Nucleus accumbens (tissue), 56 donors: ENCODE measurements around the gene RNF180.
"Not testable (repeated sequence)": the region's sequence is repeated elsewhere in the genome, so short reads cannot be mapped to it uniquely, and the experiment has no call there.

Experiments
- DNase-seq, 56 donors: peaks; one replicate each; lab custom pipeline; 2025; lab: John Stamatoyannopoulos, UW

RNF180 gene

GRCh38 chr5:64269164-64269563 is 103.5 kb downstream of the RNF180 start:
- no peak for DNase-seq

DNA sequence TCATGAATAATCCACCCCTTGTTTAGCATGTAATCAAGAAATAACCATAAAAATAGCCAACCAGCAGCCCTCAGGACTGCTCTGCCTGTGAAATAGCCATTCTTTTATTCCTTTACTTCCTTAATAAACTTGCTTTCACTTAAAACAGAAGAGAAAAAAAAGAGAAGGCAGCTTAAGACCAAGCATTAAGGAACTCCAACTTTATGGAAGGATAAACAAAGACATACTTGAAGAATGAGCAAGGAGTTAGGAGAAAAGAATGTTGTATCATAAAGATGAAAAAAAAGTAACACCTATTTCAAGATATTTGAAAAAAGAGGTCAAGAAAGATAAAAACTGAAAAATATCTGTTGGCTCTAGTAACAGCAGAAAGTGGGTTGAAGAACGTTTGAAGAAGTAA is 107.6 kb downstream of the RNF180 start:
- no peak for DNase-seq

DNA sequence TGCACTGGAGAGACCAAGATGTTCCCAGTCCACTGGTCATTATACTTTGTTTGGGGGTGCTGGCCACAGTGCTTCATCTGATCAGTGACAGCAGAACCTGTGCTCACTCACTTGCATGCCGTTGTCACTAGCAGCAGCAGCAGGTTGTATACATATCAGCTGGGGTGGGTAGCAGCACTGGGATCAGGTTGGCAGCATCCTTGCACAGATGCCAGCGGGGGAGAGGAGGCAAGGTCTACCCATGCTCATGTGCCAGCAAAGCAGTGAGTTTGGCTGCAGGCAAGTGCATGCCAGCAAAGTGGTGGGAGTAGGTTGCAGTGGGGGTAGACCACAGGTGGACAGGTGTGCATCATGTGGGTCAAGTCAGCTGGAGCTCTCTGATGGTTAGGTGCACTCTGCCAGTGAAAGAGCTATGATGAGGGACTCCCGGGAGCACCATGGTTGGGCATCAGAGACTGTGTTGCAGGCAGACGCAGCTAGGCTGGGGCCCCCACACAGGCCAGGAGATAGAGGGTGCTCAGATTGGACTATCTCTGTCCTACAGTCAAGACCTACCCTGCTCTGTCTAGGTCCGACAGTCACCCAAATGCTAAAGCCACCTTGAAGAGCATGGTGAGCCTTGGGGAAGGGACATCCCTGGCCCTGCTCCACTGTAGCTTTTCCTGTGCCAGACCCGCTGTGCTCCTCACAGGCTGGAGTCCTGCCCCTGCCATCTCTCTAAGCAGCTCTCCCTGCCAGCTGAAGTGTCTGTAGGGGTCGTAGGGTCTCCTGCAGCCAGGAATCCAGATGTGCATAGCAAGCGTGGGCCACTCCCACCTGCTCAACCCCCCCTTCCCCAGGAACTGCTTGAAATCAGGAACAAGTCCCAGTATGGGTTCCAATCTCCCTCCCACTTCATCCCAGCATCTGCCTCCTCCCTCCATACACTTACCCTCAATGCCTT is 119.8 kb downstream of the RNF180 start:
- DNase-seq, result no peak

DNA sequence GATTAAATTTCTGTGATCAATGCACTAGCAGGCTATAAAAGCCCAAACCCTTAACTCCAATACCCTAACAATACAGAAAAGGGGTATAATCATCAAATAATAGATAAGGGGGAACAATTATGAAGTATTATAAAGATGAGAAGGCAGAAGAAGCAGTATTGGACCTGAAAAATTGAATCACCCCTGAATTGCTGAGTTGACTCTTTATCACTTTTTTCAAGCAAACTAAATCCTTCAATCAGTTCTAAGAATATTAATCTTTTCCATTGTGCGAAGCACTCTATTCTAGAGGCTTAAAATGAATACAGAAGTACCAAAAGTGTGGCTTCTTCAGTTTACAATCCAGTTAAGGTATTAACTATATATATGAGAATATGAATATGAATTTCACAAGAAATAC is 120.7 kb downstream of the RNF180 start:
- no peak for DNase-seq

- DNase-seq, result not testable (repeated sequence)
Observed at GRCh38 chr5:64288496-64288895, 122.9 kb downstream of the RNF180 start.

DNA sequence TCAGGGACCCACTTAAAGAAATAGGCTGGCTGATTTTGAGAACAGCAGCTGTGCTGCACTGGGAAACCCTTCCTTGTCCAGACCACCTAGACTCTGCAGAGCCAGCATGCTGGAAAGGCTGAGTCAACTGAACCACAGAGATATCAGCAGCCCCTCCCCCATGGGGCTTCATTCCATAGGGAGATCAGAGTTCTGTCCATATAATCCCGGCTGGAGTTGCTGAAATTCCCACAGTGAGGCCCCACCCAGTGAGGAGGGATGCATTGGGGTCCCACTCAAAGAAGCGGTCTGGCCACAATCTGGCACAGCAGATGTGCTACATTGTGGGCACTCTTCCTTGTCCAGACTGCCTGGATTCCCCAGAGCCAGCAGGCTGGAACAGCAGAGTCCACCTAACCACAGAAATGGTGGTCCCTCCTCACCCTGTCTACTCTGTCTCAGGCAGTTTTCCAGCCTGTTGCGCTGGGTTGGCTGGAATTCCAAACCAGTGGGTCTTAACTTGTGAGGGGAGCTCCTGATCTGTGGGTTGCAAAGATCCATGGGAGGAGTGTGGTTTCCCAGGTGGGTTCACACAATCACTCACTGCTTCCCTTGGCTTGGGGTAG is 127.1 kb downstream of the RNF180 start:
- no peak for DNase-seq

DNA sequence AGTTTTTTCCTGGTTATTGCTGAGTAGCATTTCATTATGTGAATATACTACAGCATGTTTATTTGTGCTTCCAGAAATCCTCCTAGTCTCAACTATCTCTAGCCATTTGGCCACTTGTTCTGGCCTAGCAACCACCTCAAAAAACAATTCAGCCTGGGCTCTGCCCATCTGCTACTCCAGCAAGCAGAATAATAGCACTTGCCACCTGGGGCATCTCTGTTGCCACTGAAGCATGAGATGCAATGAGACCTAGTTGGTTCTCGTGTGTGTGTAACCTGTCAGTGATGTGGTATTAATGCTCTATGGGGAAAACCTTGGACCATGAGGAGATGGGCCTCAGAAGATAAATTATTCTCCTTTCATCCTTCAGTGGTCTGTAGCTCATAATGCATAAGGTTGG is 129.5 kb downstream of the RNF180 start:
- DNase-seq, result no peak

DNA sequence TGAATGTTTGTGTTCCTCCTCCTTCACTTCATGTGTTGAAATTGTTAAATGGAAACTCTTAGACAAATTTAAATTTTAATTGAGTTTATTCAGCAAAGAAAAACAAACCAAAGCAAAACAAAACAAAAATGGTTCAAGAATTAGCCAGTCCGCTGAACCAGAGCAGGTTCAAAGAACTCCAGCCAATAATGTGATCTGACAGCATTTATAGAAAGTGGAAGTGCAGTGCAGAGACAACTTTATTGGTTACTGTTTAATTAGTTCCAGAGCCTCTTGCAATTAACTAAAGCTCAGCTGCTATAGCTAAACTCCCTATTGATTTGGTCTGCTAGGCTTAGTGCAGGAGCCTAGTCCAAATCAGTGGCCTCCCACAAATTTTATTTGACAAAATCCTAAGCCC is 132.9 kb downstream of the RNF180 start:
- DNase-seq, result no peak

- no peak for DNase-seq
Observed at GRCh38 chr5:64299805-64300204, 134.2 kb downstream of the RNF180 start.

GRCh38 chr5:64301566-64301965 is 135.9 kb downstream of the RNF180 start:
- no peak for DNase-seq

DNA sequence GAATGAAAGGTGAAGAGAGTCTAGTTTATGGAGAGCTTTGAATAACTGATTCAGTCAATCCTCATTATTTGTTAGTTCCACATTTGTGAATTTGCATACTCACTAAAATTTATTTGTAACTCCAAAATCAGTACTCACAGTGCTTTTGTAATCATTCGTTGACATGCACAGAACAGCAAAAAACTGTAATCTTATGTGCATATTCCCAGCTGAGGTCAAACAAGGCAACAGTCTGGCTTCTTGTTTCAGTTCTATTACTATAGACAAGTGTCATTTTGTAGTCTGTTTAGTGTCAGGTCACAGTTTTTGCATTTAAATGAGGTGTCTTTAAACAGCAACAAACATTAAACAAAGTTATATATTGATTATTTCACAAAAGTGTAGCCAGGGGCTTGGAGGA is 142.5 kb downstream of the RNF180 start:
- no peak for DNase-seq

GRCh38 chr5:64312491-64312890 is 146.8 kb downstream of the RNF180 start:
- DNase-seq, result no peak

DNA sequence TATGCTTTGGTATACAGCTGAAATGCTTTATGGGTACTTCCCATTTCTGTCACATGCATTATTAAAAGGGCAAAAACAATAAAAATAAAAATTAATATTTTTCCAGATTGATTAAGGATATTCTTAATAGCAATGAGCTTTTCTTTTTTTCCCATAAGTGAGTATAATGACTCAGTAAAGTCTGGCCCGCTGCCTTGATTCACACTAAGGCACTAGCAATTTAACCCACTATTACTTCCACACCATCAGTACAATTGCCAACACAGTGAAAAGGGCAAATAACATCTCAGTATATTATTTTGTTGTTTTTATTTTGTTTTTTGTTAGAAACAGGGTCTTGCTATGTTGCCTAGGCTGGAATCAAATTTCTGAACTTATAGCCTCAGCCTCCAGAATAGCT is 150.1 kb downstream of the RNF180 start:
- DNase-seq, result no peak

DNA sequence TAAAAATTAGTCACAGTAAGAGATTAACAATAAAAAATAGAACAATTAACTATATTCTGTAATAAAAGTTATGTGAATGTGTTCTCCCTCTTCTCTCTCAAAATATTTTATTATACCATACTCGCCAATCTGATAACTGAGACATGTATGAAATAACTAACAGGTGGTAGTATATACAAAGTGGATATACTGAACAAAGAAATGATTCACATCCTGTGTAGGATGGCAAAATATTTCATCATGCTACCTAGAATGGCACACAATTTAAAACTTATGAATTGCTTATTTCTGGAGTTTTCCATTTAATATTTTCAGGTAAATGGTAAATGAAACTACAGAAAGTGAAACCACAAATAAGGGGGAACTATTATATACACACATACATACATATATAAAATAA is 152.5 kb downstream of the RNF180 start:
- DNase-seq, result no peak

GRCh38 chr5:64323591-64323990 is 157.9 kb downstream of the RNF180 start:
- no peak for DNase-seq

DNA sequence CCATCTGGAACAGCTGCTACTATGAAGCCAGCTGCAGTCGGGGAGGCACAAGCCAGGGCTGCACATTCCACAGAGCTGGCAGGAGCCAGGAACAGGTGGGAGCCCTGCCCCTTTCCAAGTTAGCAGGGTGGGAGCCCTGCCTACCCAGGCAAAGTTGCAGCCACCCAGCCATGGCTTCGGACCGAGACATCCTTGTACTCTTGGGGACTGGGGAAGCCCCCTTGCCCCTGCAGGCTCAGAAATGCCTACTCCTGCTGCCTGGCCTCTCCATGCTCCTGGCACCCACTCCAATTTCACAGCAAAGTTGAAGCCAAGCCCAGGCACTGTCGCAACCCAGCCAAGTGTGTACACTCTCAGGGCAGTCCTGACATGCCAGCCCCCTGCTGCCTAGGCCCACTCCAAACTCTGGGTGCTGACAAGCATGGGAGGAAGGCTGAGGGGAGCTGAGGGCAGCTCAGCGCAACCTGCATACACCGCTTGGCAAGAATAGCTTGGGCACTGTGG is 165.1 kb downstream of the RNF180 start:
- no peak for DNase-seq

DNA sequence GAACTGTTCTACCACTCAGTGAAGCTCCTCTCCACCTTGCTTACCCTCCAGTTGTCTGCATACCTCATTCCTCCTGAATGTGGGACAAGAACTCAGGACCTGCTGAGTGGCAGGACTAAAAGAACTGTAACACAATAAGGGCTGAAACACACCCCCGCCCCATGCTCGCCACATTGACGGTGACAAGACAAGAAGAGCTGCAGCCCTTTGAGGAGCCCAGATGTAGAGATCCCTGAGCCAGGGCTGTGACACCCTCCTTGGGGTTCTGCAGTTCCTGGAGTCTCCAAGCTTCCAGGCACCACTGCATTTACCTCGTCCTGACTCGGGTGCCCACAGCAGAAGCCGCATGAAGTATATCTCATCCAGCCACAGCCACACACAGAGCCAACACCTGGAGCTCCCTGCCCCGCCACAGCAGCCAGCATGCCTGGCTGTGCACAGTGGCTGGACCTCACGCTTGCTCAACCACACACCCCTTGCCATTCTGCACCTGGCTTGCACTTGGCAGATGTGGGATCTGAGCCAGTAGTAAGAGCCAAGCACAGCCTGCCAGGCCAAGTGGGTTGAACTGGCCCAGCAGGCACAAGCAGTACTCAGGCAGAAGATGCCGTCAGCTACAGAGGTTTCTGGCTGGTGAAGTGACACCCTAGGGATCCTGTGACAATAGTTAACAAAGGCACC is 166.1 kb downstream of the RNF180 start:
- DNase-seq, result peak in 9 of 56 donors; percentile 1 to 33 (median 4)

GRCh38 chr5:64333886-64334285 is 168.2 kb downstream of the RNF180 start:
- no peak for DNase-seq

- no peak for DNase-seq
Observed at GRCh38 chr5:64339769-64340168, 174.1 kb downstream of the RNF180 start.

- no peak for DNase-seq
Observed at GRCh38 chr5:64340293-64340692, 174.7 kb downstream of the RNF180 start.

- DNase-seq, result no peak
Observed at GRCh38 chr5:64341340-64341739, 175.7 kb downstream of the RNF180 start.
